ENCODE results near the gene ADRA2A. TPM values are rescaled to one million over a fixed set of nuclear protein-coding genes. Genes with fewer than 3 reads are reported as not detected.

Gene ADRA2A
- total RNA-seq, 1 donor from 2014 or later = 19.6 TPM

DNA sequence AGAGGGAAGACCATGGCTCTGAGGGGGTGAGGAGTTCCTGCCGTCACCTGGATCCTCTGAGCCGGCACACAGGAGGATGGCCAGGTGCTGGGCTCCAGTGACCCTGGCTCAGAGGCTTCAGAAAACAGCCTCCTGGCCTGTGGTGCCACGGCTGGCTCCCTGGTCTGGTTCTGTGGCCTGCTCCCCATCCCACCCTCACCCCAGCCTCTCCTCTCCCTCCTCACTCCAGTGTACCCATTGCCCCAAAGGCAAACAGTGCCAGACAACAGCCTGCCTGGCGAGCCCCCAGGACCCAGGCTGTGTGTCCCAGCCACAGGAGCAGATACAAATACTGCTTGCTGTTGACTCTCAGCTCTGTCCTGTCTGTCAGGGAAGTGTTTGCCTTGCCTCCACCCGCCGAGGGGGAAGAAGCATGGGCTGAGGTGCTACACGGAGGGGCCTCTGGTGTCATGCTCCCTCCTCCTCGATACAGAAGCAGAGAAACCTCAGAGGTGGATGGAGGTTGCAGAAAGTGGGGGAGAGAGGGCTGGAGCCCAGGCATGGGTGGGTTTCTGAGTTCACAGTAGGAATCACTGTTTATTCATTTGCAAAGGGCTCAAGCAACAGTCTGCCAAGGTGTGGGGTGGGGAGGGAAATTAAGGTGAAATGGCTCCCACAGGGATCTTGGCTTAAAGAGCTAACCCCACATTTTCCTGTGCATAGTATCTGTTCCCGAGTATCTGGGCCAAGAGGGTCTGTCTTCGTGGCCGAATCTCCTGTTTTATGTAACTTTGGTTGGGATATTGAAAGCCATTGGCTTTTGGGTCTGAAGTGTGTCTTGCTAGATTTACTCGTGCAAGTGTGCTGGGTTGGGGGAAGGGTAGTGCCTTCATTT lies 5.5 kb downstream of the ADRA2A start:
- FAIRE-seq (no peak), DNase-seq (ENCODE audit: low spot score in 2 of 2) (no peak)

DNA sequence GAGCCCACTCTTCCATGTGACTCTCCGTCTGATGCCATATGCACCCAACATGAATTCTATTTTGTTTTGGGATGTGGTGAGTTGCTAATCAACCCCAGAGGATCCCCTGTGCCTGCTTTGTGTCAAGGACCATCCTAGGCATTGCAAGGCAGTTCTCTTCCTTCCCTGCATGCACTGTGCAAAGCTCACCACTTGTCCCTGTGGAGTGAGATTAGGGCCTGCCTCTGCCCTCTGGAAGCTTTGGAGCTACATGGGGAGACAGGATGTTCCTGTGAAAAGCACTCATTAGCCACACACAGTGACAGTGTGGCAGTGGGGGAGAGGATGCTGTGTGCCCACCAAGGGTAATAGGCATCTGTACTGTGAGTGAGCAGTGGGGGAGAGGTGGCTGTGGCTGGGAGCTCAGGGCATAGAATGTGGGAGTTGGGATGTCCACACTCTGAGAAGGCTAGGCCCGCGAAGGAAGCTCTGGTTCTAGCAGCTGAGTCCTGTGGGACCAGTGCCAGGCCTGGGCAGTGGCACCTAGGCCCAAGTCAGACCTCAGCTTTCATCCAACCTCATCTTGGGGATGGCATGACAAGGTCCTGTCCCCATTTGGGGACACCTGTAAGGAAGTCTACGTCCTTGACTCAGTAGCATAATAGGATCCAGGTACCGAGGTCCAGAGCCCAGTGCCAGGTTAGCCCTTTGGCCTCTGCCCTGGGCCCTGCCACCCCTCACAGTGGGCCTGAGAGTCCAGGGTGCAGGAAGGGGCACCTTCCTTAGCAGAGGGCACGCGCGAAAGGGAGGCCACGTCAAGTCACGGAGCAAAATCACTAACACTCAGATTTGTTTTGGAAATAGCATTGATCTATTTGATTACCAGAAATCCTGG lies 6.6 kb downstream of the ADRA2A start:
- FAIRE-seq = no peak
- DNase-seq (ENCODE audit: low spot score in 2 of 2) = no peak

DNA sequence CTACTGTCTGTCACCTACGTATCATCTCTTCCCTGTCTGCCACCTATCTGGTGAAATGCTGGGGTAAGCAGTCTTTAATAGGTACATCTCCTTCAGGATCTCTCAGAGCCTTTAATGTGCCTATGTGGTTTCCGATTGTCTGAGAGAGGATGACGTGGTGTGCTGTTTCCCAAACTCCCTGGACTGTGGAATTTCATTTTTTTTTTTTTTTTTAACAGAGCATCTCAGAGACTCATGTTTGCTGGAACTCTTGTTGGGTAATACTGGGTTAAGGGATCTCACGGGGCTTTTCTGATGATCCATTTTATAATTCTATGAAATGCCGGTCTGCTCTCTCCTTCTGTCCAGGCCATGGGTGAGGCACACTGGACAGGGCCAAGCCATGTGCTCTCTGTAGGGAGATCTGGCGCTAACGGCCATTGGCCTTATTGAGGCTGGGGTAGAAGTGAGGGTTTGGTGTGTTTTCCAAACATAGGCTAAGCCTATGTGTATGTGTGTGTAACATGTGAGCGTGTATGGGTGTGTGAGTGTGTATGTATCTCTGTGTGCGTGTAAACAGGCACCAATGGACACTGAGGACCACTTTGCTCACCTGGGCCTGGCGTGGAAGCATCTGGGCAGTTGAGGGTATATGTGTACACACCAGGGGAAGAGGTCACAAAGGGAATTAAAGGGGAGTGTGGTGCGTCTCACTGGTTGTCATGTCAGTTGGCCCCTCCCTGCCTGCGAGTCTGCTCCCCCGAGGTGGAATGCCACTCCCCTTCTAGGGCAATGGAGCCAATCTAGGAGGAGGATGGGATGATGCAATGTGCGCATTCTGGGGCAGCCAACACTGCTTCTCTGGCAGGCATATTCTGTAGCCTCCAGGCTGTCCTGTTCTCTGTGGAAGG lies 7.8 kb downstream of the ADRA2A start:
- FAIRE-seq = no peak
- DNase-seq (ENCODE audit: low spot score in 2 of 2) = no peak

DNA sequence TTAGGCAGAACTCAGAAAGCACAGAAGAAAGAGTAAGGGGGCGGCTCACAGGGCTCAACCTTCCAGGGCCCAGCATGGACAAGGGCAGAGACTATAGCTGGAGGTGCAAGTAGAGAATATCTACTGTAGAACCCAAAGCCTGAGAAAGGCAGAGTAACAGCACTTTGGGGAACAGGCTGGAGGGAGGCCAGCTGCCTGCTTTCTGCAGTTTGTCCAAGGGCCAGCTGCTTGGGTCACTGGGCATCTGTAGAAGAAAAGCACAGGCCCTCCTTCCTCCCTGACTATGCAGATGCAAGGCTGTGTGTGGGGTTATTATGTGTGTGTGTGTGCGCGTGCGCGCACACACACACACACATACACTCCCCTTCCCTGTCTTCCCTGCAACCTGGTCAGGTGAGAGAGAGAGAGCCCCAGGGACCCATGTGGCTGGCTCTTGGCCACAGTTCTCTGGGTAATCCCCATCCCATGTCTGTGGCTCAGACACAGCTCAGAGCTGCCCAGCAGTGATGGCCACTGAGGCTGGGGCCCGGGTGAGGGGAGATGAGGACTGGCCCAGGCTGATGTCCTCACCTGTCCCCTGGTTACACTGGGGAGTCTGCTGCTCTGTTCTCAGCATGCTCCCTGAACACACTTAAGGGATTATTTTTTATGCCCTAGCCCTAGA lies 9.0 kb downstream of the ADRA2A start:
- no peak for DNase-seq (ENCODE audit: low spot score in 2 of 2)
- no peak for FAIRE-seq

DNA sequence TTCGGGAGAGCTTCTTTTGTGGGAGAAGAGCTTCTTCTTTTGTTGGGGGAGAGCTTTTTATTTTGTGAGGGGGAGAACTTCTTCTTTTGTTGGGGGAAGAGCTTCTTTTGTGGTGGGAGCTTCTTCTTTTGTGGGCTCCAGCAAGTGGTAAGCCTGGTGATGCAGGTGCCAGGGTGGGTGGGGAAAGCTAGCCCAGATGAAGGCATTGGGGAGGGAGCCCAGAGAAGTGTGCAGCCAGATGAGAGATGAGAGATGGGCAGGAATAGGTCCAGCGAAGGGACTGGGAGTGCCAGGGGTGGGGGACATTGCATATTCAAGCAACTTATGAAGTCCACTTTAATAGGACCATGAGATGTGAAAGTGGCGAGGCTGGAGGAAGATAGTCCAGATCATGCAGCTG lies 9.7 kb downstream of the ADRA2A start:
- DNase-seq (ENCODE audit: low spot score in 2 of 2) = no peak
- no peak for FAIRE-seq

DNA sequence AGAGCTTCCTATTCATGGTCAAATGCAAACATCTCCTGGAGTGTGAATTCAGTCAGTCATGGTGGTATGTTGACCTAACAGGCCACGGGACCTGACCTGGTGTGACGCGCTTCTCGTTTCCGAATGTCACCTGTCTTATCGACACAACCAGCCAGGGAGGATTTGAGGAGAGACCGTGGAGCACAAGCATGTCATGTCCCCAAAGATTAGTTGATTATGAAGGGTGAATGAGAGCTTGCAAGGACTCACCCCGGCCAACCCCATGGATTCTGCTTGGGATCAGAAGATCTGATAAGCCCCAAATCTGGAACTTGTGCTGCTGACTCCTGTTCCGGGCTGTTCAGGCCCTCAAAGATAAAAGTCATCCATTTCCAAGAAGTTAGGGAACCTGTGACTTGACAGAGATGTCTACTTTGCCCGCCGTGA lies 10.5 kb downstream of the ADRA2A start:
- FAIRE-seq (no peak), DNase-seq (ENCODE audit: low spot score in 2 of 2) (no peak)

DNA sequence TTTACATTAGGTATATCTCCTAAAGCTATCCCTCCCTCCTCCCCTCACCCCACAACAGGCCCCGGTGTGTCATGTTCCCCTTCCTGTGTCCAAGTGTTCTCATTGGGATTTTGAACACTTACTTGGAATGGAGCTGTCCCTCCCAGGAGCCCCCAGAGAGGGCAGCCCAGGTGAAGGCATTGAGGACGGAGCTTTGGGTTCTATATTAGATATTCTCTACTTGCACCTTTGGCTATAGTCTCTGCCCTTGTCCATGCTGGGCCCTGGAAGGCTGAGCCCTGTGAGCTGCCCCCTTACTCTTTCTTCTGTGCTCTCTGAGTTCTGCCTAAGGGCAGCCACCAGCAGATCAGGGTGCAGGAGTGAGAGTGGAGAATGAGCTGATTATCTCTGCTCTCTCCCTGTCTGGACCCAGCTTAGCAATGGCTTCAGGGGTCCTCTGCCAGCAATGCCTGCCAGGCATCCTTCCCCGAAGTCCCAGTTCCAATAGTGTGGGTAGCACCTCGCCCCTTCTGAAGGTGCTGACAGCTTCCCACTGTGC lies 11.2 kb downstream of the ADRA2A start:
- no peak for FAIRE-seq

DNA sequence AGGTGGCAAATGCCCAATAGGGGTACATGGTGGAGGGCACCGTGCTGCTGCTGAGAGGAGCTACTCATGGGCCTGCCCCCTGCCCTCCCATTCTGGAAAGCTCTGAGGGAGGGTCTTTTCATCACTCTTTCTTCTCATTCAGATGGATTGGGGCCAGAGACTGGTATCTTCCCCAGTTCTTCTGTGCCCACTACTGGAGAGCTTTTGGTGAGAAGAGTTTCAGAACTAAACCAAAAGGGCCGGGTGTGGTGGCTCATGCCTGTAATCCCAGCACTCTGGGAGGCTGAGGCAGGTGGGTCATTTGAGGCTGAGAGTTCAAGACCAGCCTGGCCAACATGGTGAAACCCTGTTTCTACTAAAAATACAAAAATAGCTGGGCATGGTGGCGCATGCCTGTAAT lies 12.5 kb downstream of the ADRA2A start:
- DNase-seq (ENCODE audit: low spot score in 2 of 2) (no peak), FAIRE-seq (no peak)

More for the DNA sequence above, 11.2 kb downstream of the ADRA2A start:
- no peak for DNase-seq (ENCODE audit: low spot score in 2 of 2)

DNA sequence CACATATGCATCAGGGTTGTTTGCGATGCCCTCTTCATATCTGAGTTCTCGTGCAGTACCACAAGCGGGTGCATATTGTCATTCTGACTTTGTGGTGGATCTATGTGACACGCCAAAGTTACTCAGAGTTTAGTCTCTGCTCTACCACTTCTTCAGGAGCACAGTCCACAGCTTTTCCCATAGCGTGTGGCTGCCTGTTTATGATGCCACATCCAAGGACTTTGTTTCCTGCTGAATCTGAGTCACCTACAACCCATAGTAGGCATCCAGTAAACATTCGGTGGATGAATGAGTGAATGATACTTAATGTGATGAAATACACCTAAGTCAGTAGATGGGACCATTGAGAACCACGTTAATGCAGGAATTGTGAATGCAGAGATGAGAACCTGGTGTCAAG lies 15.0 kb downstream of the ADRA2A start:
- no peak for FAIRE-seq
- no peak for DNase-seq (ENCODE audit: low spot score in 2 of 2)

DNA sequence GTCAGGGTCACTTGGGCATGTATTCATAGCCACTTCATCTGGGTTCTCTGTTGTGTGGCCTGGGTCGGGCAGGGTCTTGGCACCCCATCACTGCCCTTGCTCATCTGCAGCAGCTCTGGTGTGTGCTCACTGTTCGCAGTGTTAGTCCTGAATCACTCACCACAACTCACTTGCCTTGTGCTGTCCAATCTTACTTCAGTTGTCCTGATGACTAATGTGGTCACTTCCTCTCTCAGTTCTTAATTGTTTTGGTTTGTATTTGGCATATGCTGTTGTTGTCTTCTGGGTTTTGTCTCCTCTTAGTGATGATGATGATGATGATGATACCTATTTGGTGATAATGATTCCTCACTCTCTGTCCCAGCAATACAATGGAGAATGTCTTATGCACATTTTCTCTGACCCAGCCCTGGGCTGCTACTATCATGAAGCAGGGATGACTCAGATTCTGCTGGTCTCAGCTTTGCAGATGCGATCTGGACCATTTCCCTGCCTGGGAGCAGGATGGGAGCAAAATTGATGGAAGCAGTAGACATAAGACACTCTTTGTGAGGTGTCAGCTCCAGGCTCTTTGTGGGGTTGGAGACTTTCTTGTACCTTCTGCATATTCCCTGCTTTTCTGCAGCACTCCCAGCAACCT lies 17.0 kb downstream of the ADRA2A start:
- no peak for DNase-seq (ENCODE audit: low spot score in 2 of 2)
- FAIRE-seq = no peak

DNA sequence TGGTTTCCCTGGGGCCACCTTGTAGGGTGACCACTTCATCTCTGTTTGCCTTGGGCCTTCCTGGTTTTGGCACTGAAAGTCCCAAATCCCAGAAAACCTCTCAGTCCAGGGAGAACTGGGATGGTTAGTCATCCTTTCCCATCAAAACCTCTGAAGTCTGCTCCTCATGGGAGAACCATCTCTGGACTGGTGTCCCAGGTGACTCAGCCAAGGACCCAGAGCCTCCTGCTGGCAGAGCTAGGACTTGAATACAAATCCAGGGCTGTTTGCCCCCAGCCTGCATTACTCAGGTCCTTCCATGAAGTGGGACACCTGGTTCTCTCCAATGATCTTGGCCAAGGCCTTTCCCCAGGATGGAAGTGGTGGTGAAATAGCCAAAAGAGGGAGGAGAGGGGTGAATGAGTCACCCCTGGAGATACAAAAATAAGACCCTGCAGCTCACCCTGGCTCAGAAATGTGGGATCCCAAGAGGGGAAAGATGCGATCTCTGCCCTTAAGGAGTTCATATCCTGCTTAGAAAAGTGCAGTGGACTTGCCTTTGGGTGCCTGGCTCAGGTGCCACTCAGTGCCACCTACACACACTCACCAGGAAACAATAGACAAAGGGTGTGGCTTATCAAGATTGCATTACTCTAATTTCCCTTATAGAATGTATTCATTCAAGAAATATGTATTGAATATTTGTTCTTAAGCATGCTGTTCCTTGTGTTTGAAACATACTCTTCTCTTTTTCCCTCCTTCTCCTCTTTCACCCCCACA lies 22.0 kb downstream of the ADRA2A start:
- no peak for FAIRE-seq
- no peak for DNase-seq (ENCODE audit: low spot score in 2 of 2)

DNA sequence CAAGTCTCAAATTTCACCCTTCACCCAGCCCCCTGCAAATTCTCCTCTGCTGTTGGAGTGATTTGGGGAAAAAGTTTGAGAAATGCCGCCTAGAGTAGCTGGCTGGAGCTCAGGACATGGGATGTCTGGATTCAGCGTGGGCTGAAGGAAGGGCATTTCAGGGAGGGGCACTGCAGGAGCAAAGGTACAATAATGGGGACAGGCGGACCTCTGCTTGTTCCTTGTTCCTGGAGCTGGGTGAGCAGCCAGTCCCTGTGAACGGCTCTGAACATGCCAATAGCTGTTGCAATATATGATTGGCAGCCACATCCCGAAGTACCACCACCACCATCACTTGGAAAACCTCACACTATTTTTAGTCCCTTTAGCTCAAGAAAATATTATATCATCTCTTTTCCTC lies 23.4 kb downstream of the ADRA2A start:
- DNase-seq (ENCODE audit: low spot score in 2 of 2) (no peak), FAIRE-seq (no peak)

DNA sequence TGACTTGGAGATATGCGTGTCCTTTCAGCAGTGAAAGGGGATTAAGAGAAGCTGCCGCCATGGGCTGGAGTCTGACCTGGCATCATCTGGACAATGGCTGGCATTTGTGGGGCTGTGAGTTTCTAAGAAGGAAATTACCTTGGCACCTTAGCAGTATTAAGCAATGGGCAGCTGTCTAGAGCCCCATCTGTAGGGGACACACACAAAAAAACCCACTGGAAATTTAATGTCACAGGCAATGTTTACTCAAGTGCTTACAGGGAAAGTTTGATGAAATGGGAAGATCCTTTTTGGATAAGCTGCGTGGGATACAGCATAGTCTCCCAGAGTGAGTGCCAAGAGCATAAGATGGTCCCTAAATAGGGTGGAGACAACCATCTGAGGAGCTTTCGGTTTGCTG lies 25.0 kb downstream of the ADRA2A start:
- DNase-seq (ENCODE audit: low spot score in 2 of 2) = no peak
- FAIRE-seq = no peak

DNA sequence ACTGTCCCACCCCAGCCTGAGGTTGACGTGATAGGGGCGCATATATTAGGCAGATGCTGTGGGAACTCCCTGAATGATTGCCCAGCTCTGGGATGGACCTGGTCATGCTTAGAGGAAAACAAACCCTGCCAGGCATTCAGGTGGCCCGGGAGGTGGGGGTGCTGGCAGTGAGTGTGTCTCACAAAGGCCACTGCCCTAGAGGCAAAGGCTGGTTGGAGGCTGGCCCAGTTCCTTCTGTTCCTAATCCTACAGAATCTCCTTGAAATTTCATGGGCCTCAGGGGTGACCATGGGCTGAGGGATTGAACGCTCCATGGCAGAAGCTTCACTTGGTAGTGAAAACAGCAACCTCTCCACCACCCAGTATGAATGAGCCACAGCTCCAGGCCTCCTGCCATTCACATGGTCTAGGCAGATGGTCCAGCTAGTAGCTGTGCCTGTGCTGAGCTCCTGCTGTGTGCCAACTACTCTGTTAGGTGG lies 25.6 kb downstream of the ADRA2A start:
- FAIRE-seq (no peak), DNase-seq (ENCODE audit: low spot score in 2 of 2) (no peak)

DNA sequence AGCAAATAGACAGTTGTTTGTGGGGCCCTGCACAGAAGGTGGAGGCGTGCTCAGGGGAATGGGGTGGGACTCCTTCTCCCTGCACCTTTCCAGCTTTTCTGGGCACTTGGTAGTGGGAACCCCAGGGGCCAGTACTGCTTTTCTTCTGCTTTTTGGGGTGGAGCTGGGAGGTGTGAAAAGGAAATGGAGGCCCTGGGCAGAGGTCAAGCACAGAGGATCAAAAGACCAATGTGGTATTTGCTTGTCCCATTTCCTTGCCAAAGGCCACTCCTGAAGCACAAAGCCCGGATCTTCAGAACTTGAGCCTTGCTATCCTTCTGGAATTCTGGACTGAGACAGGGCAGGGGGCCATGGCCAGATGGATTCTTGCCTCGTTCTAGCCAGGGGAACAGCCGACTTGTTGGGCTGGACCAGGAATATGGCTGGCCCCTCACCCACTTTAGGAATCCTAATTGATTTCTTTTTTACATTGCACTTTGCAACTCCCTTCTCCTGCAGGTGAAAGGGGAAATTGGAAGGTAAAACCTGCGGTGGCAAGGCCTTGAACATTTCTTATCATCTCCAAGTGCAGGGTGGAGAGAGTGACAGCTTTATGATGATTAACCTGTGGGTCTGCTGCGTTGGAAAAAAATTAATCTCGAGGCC lies 26.5 kb downstream of the ADRA2A start:
- no peak for FAIRE-seq

DNA sequence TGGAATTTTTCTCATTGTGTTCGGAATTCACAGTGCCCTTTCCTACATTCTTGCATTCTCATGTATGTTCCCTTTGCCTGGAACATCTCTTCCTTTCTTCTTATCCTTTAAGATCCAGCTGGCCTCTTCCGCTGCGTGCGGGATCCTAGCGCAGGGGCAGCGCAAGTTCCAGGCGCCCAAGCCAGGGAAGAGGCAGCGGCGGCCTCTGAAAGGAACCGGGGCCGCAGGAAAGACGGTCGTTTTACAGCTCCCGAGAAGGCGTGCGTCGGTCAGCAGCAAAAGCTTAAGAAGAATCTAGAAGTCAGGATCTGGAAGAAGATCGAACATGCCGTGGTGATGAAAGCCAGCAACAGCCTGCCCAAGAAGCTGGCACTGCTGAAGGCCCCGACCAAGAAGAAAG lies 28.0 kb downstream of the ADRA2A start:
- DNase-seq (ENCODE audit: low spot score in 2 of 2) (no peak), FAIRE-seq (no peak)

More for the DNA sequence above, 26.5 kb downstream of the ADRA2A start:
- DNase-seq (ENCODE audit: low spot score in 2 of 2) = no peak

DNA sequence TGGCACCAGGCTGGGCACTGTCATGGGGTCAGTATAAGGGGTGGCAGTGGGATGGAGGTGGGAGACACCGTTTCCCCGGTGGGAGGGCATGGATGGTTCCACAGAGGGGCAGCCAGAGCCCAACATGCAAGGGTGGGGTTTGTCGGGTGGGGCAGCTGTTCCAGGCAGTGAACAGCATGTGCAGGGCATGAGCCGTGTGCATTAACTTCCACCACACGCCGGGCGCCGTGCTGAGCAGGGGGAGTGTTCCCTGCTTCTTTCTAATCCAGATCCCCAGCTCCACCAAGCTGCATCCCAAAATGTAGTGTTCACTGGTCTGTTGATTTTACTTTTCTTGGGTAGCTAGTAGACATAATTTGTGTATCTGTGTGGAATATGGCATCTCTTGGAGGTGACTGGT lies 29.3 kb downstream of the ADRA2A start:
- DNase-seq (ENCODE audit: low spot score in 2 of 2) (no peak), FAIRE-seq (no peak)

DNA sequence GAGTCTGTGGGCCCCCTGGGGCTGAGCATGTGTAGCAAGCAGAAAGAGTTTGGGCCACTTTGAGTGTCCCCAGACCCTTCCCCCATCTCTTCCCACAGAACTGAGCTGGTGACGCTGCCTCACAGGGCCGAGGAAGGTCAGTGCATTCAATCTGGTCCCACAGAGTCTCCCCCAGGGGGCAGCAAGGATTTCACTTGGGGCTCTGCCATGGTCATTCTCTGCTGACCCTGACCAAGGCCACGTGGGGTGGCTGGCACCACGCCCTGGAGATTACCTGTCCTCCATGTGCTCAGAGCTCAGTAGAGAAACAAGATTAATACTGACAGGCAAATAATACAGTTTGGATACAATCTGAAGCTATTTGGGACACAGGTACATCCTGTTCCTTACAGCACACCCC lies 30.2 kb downstream of the ADRA2A start:
- DNase-seq (ENCODE audit: low spot score in 2 of 2) (no peak), FAIRE-seq (no peak)

Data from frontal cortex (tissue), 4 donors.